A673 (cell line): ENCODE measurements around the gene LAMTOR4. TPM values are rescaled to one million over a fixed set of nuclear protein-coding genes. Genes with fewer than 3 reads are reported as not detected.
A peak's percentile ranks its signal among the peaks of the same experiment; 100 is the strongest.
"Not testable (repeated sequence)": the region's sequence is repeated elsewhere in the genome, so short reads cannot be mapped to it uniquely, and the experiment has no call there.

Experiments
- BruUV-seq: library from RNA; stranded (reverse); fragments of 400-500 nt; replicated peaks from 2 replicates; lab custom pipeline; 2021; lab: Mats Ljungman, UMichigan
- CTCF ChIA-PET: fragments of 300-600 bp; sonication (Branson Sonifier 250); formaldehyde crosslinking; loops from one replicate; lab custom pipeline; 2022; ENCODE audit warnings: antibody characterized with exemption; lab: Charles Lee
- POLR2A ChIA-PET: fragments of 300-600 bp; sonication (Branson Sonifier 250); formaldehyde crosslinking; loops from one replicate; lab custom pipeline; 2022; ENCODE audit warnings: antibody characterized with exemption; ENCODE audit not compliant: low non-redundant PET; lab: Charles Lee
- DNase-seq: peaks from one replicate; pipeline ENCODE4 v3.0.0-alpha.2; 2015; ENCODE audit warnings: low spot score
- H3K27ac ChIP-seq: fragments of 200-600 bp; sonication (generic); 2 replicates; pipeline ENCODE4 v1.5.1; 2016; ENCODE audit warnings: mixed run types, low read depth, mild to moderate bottlenecking, mixed read lengths, antibody characterized with exemption, low read length; ENCODE audit not compliant: poor library complexity, severe bottlenecking
- H3K27me3 ChIP-seq: fragments of 200-600 bp; sonication (generic); replicated peaks from 2 replicates; pipeline ENCODE4 v1.6.1; 2017; ENCODE audit warnings: mixed run types, low read depth, mild to moderate bottlenecking, mixed read lengths, antibody characterized with exemption, low read length; ENCODE audit not compliant: insufficient read depth, poor library complexity
- H3K36me3 ChIP-seq: fragments of 200-600 bp; sonication (generic); 2 replicates; pipeline ENCODE4 v1.6.1; 2016; ENCODE audit warnings: mixed run types, mild to moderate bottlenecking, mixed read lengths, antibody characterized with exemption, low read length; ENCODE audit not compliant: insufficient read depth, poor library complexity, severe bottlenecking
- H3K4me1 ChIP-seq: fragments of 200-600 bp; sonication (generic); 2 replicates; pipeline ENCODE4 v1.6.1; 2017; ENCODE audit warnings: mixed run types, mild to moderate bottlenecking, mixed read lengths, antibody characterized with exemption, low read length; ENCODE audit not compliant: insufficient read depth, poor library complexity, severe bottlenecking
- H3K4me3 ChIP-seq: fragments of 200-600 bp; sonication (generic); 2 replicates; pipeline ENCODE4 v1.5.1; 2016; ENCODE audit warnings: low read depth, mixed run types, mild to moderate bottlenecking, mixed read lengths, low read length; ENCODE audit not compliant: poor library complexity, severe bottlenecking
- H3K9me3 ChIP-seq: fragments of 200-600 bp; sonication (generic); 2 replicates; pipeline ENCODE4 v1.6.1; 2016; ENCODE audit warnings: mixed run types, low read depth, mild to moderate bottlenecking, mixed read lengths, antibody characterized with exemption, low read length; ENCODE audit not compliant: poor library complexity, severe bottlenecking
- CTCF ChIP-seq: fragments of 300-800, 200-600 bp; sonication (generic); conservative IDR thresholded peaks from 2 replicates; pipeline ENCODE4 v1.5.1; 2017; ENCODE audit warnings: low read depth, mild to moderate bottlenecking, antibody characterized with exemption, low read length, moderate library complexity, mixed read lengths
- EZH2 ChIP-seq: fragments of 200-600 bp; sonication (generic); IDR thresholded peaks from 2 replicates; pipeline ENCODE4 v1.6.1; 2017; ENCODE audit warnings: borderline replicate concordance, low read depth, mild to moderate bottlenecking, mixed read lengths, antibody characterized with exemption, low read length; ENCODE audit not compliant: poor library complexity, severe bottlenecking
- intact Hi-C: fragments of 100-400 bp; cut with micrococcal nuclease; formaldehyde crosslinking; loops from one replicate; pipeline ENCODE4 v1.10.0; 2022; ENCODE audit not compliant: unreplicated experiment
- total RNA-seq: library from RNA; stranded (reverse); gene quantifications from 2 replicates; pipeline ENCODE4 v1.2.3, GENCODE V29; 2021

The LAMTOR4 gene
- total RNA-seq, 1 experiment from 2014 or later = 84.5 TPM

- intact Hi-C loops = no loop called here
- Histone ChIP-seq H3K4me3 (peak overlapping the region; percentile 97), H3K36me3 (no peaks in the 10 kb centered on the region), H3K27me3 (no peaks in the 10 kb centered on the region), H3K4me1 (peaks cover 7% of the 10 kb centered on the region), H3K9me3 (no peaks in the 10 kb centered on the region), H3K27ac (peak overlapping the region; percentile 86)
- no TSS peak for BruUV-seq
- POLR2A ChIA-PET = no interaction called here
- TF ChIP-seq EZH2 = no peak
- TF ChIP-seq CTCF = no peak
- no peak for DNase-seq
- CTCF ChIA-PET = interaction anchor here (0.7 to 1.0 kb wide), 2 partner anchors 14 to 26 kb away, joined by 3 read pairs; no protein-coding TSS in a partner anchor
These were observed 27.7 kb downstream of the LAMTOR4 start for GRCh38 chr7:100176096-100177044.

DNA sequence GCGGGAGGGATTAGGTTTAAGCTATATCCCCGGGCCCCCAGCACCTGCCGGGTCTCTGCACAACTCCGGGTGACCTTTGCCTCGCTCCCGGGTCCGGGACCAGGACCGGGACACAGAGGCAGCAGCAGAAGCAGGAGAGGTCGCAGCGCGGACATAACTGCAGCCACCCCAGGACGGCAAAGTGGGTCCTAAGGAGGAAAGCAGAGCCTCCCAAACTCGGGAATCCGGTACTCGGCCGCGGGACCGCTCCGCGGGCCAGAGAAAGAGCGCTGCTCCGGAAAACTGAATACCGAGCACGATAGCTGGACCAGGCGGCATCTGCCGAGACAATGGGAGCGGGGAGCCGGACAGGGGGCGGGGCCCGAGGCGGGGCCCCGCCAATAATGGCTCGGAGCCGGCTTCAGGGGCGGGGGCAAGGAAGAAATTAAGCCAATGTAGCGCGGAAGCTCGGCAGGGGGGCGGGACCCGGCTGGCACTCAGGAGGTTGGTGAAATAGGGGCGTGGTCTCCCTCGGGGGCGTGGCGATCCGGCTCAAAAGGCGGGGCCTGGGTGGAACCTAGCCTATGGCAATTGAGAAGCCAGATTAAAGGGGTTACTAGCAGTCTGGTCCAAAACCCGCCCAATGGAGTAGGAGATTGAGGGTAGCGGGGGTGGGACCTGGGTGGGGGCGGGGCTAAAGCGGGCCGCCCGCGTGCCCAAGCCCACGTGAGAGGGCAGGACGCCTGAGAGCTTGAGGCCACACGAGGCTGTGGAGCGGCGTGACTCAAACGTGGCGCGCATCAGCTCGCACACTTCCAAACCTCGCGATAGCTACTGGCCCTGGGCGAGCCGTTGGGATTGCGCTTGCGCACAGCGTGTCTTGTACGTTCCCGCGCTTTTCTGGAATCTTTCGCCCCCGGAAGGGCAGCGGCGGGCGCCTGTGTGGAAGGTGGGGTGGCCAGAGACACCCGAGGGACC lies 28.6 kb downstream of the LAMTOR4 start, which contains the start of the genes GPC2 and STAG3:
TSS of gene GPC2 (minus strand) at position 337 of the 957 bp plus-strand sequence. CDS start at position 155, 182 bp downstream.
TSS of gene STAG3 (plus strand) at position 874 of the 957 bp plus-strand sequence. CDS start 2,639 bp downstream, outside the sequence.
- intact Hi-C loops = no loop called here
- H3K4me3 ChIP-seq = peak within 1 kb of the TSS; percentile 97
- peaks cover 7% of the 10 kb centered on the region for H3K4me1 ChIP-seq
- TF ChIP-seq EZH2 = no peak
- TF ChIP-seq CTCF = no peak
- ChIA-PET POLR2A (no interaction called here), CTCF (interaction anchor here (0.7 to 1.0 kb wide), 2 partner anchors 13 to 25 kb away, joined by 3 read pairs; no protein-coding TSS in a partner anchor)
- no peaks in the 10 kb centered on the region for H3K27me3 ChIP-seq
- H3K27ac ChIP-seq = peak within 1 kb of the TSS; percentile 86
- no peaks in the 10 kb centered on the region for H3K36me3 ChIP-seq
- H3K9me3 ChIP-seq = no peaks in the 10 kb centered on the region
- peak; percentile 98 for DNase-seq
- BruUV-seq = no TSS peak

DNA sequence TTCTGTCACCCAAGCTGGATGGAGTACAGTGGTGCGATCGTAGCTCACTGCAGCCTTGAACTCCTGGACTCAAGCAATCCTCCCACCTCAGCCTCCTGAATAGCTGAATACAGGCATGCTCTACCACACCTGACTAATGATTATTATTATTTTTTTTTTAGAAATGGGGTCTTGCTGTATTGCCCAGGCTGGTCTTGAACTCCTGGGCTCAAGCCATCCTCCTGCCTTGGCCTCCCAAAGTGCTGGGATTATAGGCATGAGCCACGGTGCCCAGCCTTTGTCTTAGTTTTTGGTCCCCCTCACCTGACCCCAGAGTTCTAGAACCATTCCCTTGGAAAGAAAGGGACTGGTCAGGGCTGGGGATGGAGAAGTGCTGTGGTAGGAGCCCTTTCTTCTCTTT lies 31.4 kb downstream of the LAMTOR4 start:
- H3K27me3 ChIP-seq, DNase-seq, H3K36me3 ChIP-seq, H3K4me1 ChIP-seq, H3K4me3 ChIP-seq, intact Hi-C loops, BruUV-seq, POLR2A ChIA-PET, H3K27ac ChIP-seq, CTCF ChIA-PET, H3K9me3 ChIP-seq: not testable (repeated sequence)

DNA sequence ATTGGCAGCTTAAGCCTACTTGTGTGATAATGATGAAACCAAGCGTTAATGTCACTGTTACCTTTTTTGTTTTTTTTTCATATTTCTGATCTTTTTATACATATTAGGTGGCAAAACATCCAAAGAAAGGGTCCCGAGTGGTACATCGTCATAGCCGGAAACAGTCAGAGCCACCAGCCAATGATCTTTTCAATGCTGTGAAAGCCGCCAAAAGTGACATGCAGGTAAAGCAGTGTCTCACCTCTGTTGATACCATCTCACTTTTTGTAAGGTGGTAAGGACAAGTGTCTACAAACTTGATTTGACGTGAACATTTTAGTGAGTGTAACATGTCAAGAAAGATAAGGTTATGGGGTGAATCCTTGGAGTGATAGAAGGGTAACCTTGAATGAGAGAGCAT lies 33.9 kb downstream of the LAMTOR4 start:
- H3K4me1 ChIP-seq, H3K36me3 ChIP-seq, POLR2A ChIA-PET, H3K27me3 ChIP-seq, CTCF ChIA-PET, intact Hi-C loops, H3K27ac ChIP-seq, H3K9me3 ChIP-seq, DNase-seq, H3K4me3 ChIP-seq, BruUV-seq: not testable (repeated sequence)

GRCh38 chr7:100183090-100183489 lies 34.4 kb downstream of the LAMTOR4 start:
- POLR2A ChIA-PET, H3K9me3 ChIP-seq, DNase-seq, H3K4me1 ChIP-seq, H3K36me3 ChIP-seq, intact Hi-C loops, H3K27ac ChIP-seq, CTCF ChIA-PET, BruUV-seq, H3K27me3 ChIP-seq, H3K4me3 ChIP-seq: not testable (repeated sequence)
